SJSA1 (cell line): Measurements from ENCODE around the gene PRKCB. TPM values are rescaled to one million over a fixed set of nuclear protein-coding genes. Genes with fewer than 3 reads are reported as not detected.

Source experiments
- DNase-seq, 2 experiments: peaks; one replicate each; pipeline ENCODE4 v3.0.0-alpha.2; 2015 to 2020; ENCODE audit warnings: low spot score in 2 of 2, low read depth in 1 of 2
- H3K27ac ChIP-seq: fragments of 250-450 bp; sonication (Bioruptor Pico); 2 replicates; pipeline ENCODE4 v1.5.1; 2020; ENCODE audit warnings: mild to moderate bottlenecking, moderate library complexity
- H3K27me3 ChIP-seq: fragments of 250-450 bp; sonication (Bioruptor Pico); replicated peaks from 2 replicates; pipeline ENCODE4 v1.5.1; 2020; ENCODE audit warnings: mild to moderate bottlenecking, moderate library complexity
- H3K36me3 ChIP-seq: fragments of 250-450 bp; sonication (Bioruptor Pico); 2 replicates; pipeline ENCODE4 v1.5.1; 2020; ENCODE audit warnings: mild to moderate bottlenecking
- H3K4me1 ChIP-seq: fragments of 250-450 bp; sonication (Bioruptor Pico); replicated peaks from 2 replicates; pipeline ENCODE4 v1.6.1; 2021; ENCODE audit warnings: mild to moderate bottlenecking
- H3K4me3 ChIP-seq: fragments of 250-450 bp; sonication (Bioruptor Pico); 2 replicates; pipeline ENCODE4 v1.5.1; 2020; ENCODE audit warnings: mild to moderate bottlenecking
- H3K9me3 ChIP-seq: fragments of 250-450 bp; sonication (Bioruptor Pico); replicated peaks from 2 replicates; pipeline ENCODE4 v1.5.1; 2020; ENCODE audit warnings: mild to moderate bottlenecking
- total RNA-seq: library from RNA; depleted of rRNA; stranded (reverse); fragments of >200 nt; shearing (Covaris generic); gene quantifications from 2 replicates; pipeline ENCODE4 v1.2.3, GENCODE V29; 2014

PRKCB gene
- total RNA-seq, 1 experiment from 2014 or later: 4.2 TPM

DNA sequence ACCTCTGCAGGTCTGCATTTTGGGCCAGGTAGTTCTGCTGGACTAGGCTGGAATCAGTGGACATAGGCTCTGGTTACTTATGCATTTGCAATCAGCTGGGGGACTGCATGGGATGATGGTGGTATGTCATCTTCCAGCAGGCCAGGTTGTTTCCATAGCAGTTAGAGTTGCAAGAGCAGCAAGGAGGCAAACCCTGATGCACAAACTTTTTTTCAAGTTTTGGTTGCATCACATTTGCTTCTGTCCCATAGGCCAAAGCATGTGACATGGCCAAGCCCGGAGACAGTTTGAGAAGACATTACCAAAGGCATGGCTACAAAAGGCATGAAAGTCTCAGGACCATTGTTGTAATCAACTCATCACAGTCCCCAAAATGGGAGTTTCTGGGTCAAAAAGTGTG, 58.2 kb downstream of the PRKCB start:
- H3K27me3 ChIP-seq: no peaks in the 10 kb centered on the region
- no peaks in the 10 kb centered on the region for H3K36me3 ChIP-seq
- H3K27ac ChIP-seq: no peak overlapping the region
- H3K4me1 ChIP-seq: no peaks in the 10 kb centered on the region
- H3K4me3 ChIP-seq: no peak overlapping the region
- no peaks in the 10 kb centered on the region for H3K9me3 ChIP-seq
- DNase-seq: no peak

DNA sequence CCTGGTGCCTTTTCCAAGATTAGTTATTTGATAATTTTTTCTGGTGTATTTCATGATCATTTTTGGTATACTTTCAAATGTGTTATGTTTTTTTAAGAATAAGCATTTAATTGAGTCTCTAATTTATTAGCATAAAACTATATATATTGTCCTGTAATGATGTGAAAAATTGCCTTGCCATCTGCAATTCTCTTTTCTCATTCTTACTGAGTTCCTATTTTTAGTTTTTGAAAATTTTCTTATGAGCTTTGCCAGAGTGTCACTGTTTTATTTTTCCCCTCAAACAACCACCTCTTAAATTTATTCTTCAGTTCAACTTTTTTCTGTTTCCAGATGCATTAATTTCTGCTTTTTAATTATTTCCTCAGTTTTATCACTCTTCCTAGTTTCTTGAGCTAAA, 59.3 kb downstream of the PRKCB start:
- no peak overlapping the region for H3K4me3 ChIP-seq
- DNase-seq: no peak
- H3K4me1 ChIP-seq: no peaks in the 10 kb centered on the region
- no peaks in the 10 kb centered on the region for H3K9me3 ChIP-seq
- no peaks in the 10 kb centered on the region for H3K36me3 ChIP-seq
- H3K27me3 ChIP-seq: no peaks in the 10 kb centered on the region
- no peak overlapping the region for H3K27ac ChIP-seq

DNA sequence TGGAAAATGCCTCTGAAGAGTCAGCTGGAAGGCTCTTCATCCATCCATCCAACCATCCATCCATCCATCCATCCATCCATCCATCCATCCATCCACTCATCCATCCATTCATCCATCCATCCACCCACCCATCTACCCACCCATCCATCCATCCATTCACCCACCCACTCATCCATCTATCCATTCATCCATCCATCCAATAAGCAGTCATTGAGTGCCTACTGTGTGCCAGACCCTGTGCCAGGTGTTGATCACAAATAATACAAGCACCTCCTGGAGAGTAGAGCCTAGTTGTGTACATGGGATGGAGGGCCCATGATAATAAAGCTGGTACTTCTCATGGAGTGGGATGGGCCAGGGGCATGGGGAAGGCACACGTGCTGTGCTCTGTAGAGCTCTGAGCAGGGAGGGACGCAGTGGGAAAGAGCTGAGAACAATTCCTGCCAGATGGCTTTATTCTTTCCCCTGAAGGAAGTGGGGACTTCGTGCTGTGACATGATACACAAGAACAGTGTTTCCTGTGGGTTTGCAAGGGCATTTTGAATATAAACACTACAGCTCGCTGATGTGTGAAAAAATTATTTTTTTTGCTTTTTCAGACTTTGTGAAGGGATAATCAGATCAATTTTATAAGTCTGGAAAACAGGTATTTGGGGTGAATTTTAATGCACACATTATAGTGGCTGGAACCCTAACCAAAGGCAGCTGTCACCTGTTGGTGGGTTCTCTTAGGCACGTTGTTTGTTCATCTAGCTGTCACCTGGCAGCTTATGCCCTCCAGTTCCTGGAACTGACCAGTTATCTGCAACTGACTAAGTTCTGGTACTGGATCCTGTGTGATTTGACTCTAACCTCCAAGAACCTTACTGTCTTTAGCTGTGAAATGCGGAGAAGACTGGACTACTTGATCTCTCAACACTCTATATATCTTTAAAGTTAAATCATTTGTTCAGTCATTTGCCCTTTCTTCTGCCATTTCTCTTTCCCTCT, 61.3 kb downstream of the PRKCB start:
- no peaks in the 10 kb centered on the region for H3K27me3 ChIP-seq

DNA sequence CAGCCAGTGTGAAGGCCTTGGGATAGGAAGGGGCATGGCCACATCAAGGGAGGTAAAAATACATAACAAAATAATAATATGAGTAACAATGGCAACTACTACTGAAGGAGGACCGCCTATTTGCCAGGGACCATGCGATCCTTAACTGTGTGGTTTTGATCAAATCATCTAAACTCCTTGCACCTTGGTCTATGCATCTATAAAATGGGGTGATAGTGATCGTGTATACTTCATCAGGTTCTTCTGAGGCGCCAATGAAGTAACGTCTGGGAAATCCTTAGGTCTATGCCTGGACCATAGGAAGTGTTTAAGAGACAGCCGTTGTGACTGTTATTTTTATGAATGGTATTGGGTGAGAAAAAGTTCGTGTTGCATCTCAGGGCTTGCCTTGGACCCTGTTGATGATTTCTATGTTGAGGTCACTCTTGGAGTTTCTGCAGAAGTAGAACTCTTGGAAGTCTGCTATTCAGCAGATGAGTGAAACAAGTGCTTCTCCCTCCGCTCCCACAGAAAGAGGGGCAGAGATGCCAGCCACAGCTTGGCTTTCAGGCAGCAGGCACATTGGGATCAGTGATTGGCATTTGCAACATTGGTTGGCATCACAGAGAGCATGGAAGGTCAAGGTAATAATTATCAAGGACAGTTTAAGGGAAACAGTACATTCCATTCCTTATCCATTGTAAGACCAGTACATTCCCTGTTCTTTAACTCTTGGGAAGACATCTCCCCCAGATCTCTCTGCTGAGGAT, 63.1 kb downstream of the PRKCB start:
- Histone ChIP-seq H3K27ac (no peak overlapping the region), H3K4me3 (no peak overlapping the region), H3K27me3 (no peaks in the 10 kb centered on the region), H3K36me3 (no peaks in the 10 kb centered on the region), H3K4me1 (no peaks in the 10 kb centered on the region), H3K9me3 (no peaks in the 10 kb centered on the region)
- no peak for DNase-seq

More for the DNA sequence above, 61.3 kb downstream of the PRKCB start:
- H3K9me3 ChIP-seq: no peaks in the 10 kb centered on the region
- no peaks in the 10 kb centered on the region for H3K4me1 ChIP-seq
- no peak for DNase-seq
- no peak overlapping the region for H3K27ac ChIP-seq
- no peak overlapping the region for H3K4me3 ChIP-seq
- H3K36me3 ChIP-seq: no peaks in the 10 kb centered on the region

DNA sequence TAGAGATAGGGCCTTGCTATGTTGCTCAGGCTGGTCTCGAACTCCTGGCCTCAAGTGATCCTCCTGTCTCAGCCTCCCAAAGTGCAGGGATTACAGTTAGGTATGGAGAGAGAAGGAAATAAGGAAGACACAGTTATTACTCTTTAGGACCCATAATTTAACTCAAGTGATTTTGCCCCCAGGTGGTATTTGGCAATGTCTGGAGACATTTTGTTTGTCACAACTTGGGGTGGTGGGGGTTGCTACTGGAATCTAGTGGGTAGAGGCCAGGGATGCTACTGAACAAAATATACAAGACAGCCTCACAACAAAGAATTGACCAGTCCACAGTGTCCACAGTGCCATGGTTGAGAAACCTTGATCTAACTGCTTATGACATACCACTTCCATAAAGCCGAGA, 64.1 kb downstream of the PRKCB start:
- Histone ChIP-seq H3K36me3 (no peaks in the 10 kb centered on the region), H3K27ac (no peak overlapping the region), H3K9me3 (no peaks in the 10 kb centered on the region), H3K4me3 (no peak overlapping the region), H3K27me3 (no peaks in the 10 kb centered on the region), H3K4me1 (peaks cover 6% of the 10 kb centered on the region)
- no peak for DNase-seq

DNA sequence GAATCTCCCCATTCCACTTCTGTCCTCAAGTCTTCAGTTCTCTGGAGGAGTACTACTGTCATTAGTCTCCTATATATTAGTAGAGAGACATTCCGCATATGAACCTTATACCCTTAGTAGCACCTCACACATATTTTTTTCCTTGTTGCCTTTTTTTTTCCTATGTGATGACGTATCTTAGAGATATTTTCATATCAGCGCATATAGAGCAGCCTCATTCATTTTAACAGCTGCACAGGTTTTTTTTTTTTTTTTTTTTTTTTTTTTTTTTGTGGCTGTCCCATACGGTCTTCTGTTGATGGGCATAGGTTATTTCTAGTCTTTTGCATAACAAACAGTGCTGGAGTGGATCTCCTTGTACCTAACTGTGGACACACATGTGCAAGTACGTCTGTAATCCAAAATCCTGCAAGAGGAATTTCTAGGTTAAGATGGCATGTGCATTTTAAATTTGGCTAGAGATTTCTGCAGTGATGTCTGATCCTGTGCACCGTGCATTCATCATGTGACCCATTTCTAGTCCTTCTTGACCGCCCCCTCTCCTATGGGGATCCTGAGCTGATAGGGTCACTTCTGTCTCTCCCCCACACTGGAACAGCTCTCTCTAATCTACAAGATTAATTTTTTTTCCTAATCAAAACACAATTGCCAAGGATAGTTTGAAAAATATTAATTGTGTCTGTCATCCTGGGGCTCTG, 64.8 kb downstream of the PRKCB start:
- H3K4me3 ChIP-seq: no peak overlapping the region
- no peaks in the 10 kb centered on the region for H3K36me3 ChIP-seq
- peaks cover 12% of the 10 kb centered on the region for H3K4me1 ChIP-seq

DNA sequence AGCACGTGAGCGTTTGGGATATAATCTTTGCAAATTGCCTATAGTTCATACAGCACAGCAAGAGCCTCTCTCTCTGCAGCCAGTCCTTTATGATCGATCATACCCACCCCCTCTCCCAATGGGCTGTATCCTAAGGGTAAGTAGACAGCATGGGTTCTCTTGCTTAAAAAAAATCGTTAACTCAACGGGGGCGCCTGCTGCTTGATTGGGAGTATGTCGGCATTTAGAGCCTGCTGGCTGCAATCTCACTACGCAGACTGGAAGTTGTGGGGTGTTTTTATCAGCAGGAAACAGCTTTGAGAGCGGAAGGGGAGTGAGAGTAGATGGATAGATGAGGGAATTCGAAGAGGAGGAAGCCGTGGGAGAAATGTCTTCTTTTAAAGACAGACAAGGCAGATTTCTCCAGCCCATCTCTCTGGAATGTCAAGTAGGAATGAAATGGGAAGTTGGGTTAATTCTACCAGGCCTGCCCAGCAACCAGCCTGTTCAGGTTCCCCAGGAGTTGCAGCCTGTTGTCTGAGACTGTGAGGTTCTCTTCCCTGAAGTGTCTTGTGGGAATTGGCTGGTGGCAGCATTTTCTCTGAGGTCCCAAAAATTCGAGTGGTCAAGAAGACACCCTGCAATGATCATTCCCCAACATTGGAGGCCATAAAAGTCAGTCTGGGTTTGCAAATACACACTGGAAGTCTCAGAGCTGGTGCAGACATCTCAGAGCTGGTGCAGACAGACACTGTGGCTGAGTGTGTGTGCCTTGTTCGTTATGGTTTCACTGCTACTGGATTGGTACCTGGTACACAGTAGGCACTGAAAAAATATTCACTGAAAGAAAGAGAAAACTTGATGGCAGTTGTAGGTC, 65.6 kb downstream of the PRKCB start:
- Histone ChIP-seq H3K27ac (no peak overlapping the region), H3K4me1 (peaks cover 14% of the 10 kb centered on the region), H3K27me3 (no peaks in the 10 kb centered on the region), H3K36me3 (no peaks in the 10 kb centered on the region), H3K4me3 (no peak overlapping the region), H3K9me3 (no peaks in the 10 kb centered on the region)
- DNase-seq: no peak

More for the DNA sequence above, 64.8 kb downstream of the PRKCB start:
- H3K9me3 ChIP-seq: no peaks in the 10 kb centered on the region
- no peaks in the 10 kb centered on the region for H3K27me3 ChIP-seq
- no peak overlapping the region for H3K27ac ChIP-seq
- DNase-seq: no peak

DNA sequence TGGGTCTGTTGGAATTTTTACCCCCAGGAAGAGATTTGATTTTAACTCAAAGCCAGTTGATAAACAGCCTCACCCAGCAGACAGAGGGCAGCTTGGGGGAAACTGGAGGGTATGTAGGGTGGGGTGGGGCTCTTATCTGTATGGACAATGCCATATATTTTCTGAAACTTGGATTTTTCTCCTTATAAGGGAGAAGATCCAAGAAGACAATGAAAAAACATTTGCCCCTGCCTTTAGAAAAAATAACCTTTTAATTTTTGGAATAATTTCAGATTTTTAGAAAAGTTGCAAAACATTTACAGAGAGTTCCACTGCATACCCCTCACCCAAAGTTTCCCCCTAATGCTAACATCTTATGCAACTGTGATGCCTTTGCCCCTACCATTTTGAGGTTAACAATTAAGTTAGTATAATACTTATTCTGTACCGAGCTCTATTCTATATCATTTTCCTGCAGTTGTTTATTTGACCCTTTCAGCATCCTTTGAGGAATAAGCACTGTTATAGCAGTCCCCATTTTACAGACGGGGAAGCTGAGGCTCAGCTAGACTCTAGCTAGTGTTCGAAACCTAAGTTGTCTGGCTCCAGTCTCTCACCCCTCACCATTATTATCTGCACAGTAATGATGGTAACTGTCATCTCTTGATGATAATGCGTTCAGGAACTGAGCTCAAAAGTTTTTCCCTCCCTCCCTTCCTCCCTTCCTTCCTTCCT, 66.4 kb downstream of the PRKCB start:
- H3K4me3 ChIP-seq: no peak overlapping the region
- H3K27me3 ChIP-seq: no peaks in the 10 kb centered on the region
- H3K4me1 ChIP-seq: peaks cover 14% of the 10 kb centered on the region
- H3K27ac ChIP-seq: no peak overlapping the region
- H3K9me3 ChIP-seq: no peaks in the 10 kb centered on the region
- no peaks in the 10 kb centered on the region for H3K36me3 ChIP-seq
- no peak for DNase-seq

DNA sequence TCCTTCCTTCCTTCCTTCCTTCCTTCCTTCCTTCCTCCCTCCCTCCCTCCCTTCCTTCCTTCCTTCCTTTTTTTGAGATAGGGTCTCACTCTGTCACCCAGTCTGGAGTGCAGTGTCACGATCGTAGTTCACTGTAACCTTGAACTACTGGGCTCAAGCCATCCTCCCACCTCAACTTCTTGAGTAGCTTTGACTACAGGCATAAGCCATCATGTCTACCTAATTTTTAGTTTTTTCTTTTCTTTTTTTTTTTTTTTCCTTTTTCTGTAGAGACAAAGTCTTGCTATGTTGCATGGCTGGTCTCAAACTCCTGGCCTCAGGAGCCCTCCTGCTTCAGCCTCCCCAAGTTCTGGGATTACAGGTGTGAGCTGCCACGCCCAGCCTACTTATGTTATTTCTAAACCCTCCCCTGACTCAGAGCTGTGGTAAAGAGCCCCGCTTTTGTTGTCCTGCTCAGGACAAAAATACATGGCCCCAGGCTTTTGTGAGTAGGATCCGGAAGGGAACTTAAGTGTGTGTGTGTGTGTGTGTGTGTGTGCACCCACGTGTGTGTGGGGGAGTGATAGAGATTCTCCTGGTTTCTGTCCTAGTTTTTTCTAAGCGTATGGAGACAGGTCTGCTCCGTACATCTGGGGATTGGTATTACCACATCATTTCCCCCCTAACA, 67.1 kb downstream of the PRKCB start:
- Histone ChIP-seq H3K4me3 (no peak overlapping the region), H3K27me3 (no peaks in the 10 kb centered on the region), H3K27ac (no peak overlapping the region), H3K9me3 (no peaks in the 10 kb centered on the region), H3K4me1 (peaks cover 14% of the 10 kb centered on the region), H3K36me3 (no peaks in the 10 kb centered on the region)
- no peak for DNase-seq

DNA sequence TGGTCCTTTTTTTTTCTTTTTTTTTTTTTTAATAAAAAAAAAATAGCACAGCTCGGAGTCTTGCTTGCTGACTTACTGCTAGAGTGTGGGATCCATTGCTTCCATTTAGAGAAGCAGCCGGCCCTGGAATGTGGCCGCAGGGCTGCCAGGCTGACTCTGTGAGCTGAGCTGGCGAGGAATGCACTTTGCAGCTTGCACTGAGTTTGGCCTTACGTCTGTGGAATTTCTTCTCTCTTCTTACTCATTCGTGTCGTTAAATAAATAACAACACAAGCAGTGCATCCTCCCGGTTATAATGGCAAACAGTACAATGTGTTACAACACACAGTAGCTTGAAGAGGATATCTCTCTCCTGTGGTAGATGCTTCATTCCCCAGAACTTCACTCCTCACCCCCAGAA, 69.2 kb downstream of the PRKCB start:
- Histone ChIP-seq H3K9me3 (no peaks in the 10 kb centered on the region), H3K36me3 (no peaks in the 10 kb centered on the region), H3K27ac (peak overlapping the region; percentile 83), H3K27me3 (no peaks in the 10 kb centered on the region), H3K4me3 (no peak overlapping the region), H3K4me1 (peaks cover 14% of the 10 kb centered on the region)
- DNase-seq: peak; percentile 80 to 88

DNA sequence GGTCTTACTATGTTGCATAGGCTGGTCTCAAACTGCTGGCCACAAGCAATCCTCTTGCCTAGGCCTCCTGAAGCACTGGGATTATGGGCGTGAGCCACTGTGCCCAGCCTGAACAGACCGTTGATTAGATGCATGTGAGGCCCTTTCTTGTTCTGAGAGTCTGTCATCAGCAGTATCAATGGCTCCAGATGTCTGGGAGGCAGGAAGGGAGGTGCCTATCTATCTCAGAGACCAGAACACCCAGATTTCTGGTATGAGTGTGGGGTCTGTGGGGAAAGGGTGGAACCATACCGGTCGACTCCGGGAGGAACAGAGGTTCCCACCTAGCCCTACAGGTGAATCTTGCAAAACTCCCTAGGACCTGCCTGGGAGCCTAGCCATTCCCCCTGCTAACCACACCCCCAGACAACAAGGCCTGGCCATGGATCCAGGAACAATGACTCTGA, 71.7 kb downstream of the PRKCB start:
- DNase-seq: no peak
- Histone ChIP-seq H3K9me3 (no peaks in the 10 kb centered on the region), H3K4me1 (peaks cover 14% of the 10 kb centered on the region), H3K27me3 (no peaks in the 10 kb centered on the region), H3K36me3 (no peaks in the 10 kb centered on the region), H3K27ac (no peak overlapping the region), H3K4me3 (no peak overlapping the region)

DNA sequence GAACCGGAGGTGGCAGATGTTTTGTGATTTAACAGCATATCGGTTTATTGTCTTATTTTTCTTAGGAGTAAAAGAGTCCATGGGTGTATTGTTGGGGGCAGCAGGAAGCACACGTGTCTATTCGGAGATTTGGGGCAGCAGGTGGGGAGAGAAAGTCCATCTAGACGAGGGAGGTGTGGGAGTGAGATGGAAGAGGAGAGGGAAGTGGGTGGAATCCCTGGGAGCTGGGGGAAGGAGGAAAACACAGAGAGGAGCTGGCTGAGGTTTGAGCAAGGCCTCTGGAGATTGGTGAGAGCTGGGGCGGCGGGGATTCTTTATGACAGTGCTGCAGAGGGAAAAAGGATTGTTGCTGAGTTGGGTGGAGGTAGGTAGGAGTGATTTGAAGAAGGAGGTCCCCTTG, 72.1 kb downstream of the PRKCB start:
- no peaks in the 10 kb centered on the region for H3K27me3 ChIP-seq
- no peak for DNase-seq
- no peak overlapping the region for H3K27ac ChIP-seq
- H3K4me3 ChIP-seq: no peak overlapping the region
- H3K4me1 ChIP-seq: peaks cover 14% of the 10 kb centered on the region
- H3K9me3 ChIP-seq: no peaks in the 10 kb centered on the region
- H3K36me3 ChIP-seq: no peaks in the 10 kb centered on the region
